ENCODE measurements around the gene MYO5C. TPM values are rescaled to one million over a fixed set of nuclear protein-coding genes. Genes with fewer than 3 reads are reported as not detected.

Gene MYO5C
- total RNA-seq, 2 experiments from 2014 or later: 1.6 to 1.9 TPM

- DNase-seq (no peak), ATAC-seq (ENCODE audit: low read depth) (no peak)
- no peaks in the 10 kb centered on the region for H3K27me3 Mint-ChIP-seq
- no peaks in the 10 kb centered on the region for H3K9me3 Mint-ChIP-seq
- no peak overlapping the region for H3K27ac Mint-ChIP-seq
- H3K4me3 Mint-ChIP-seq: no peak overlapping the region
- H3K4me1 Mint-ChIP-seq: peaks cover 10% of the 10 kb centered on the region
- POLR2A ChIA-PET: interaction anchor here (0.7 kb wide), 1 partner anchor 71 kb away, joined by 3 read pairs; no protein-coding TSS in a partner anchor
- H3K36me3 Mint-ChIP-seq: peaks cover 16% of the 10 kb centered on the region
Observed at GRCh38 chr15:52326756-52327155, 31.2 kb upstream of the MYO5C start.

GRCh38 chr15:52324109-52324508 is 28.5 kb upstream of the MYO5C start:
- no peak overlapping the region for H3K4me3 Mint-ChIP-seq
- no peaks in the 10 kb centered on the region for H3K27me3 Mint-ChIP-seq
- ATAC-seq (ENCODE audit: low read depth) (no peak), DNase-seq (no peak)
- POLR2A ChIA-PET: no interaction called here
- H3K4me1 Mint-ChIP-seq: peaks cover 3% of the 10 kb centered on the region
- H3K9me3 Mint-ChIP-seq: no peaks in the 10 kb centered on the region
- H3K27ac Mint-ChIP-seq: no peak overlapping the region
- peaks cover 26% of the 10 kb centered on the region for H3K36me3 Mint-ChIP-seq

- Mint-ChIP-seq H3K27me3 (no peaks in the 10 kb centered on the region), H3K27ac (no peak overlapping the region)
Observed at GRCh38 chr15:52318729-52319500, 23.3 kb upstream of the MYO5C start.

GRCh38 chr15:52317688-52318087 is 22.1 kb upstream of the MYO5C start:
- ATAC-seq (ENCODE audit: low read depth) (no peak), DNase-seq (no peak)
- no peaks in the 10 kb centered on the region for H3K27me3 Mint-ChIP-seq
- no peak overlapping the region for H3K4me3 Mint-ChIP-seq
- POLR2A ChIA-PET: no interaction called here
- no peaks in the 10 kb centered on the region for H3K9me3 Mint-ChIP-seq
- peaks cover 33% of the 10 kb centered on the region for H3K36me3 Mint-ChIP-seq
- no peaks in the 10 kb centered on the region for H3K4me1 Mint-ChIP-seq
- H3K27ac Mint-ChIP-seq: no peak overlapping the region

More at GRCh38 chr15:52318729-52319500, 23.3 kb upstream of the MYO5C start:
- Mint-ChIP-seq H3K36me3 (peaks cover 29% of the 10 kb centered on the region), H3K4me3 (no peak overlapping the region), H3K4me1 (no peaks in the 10 kb centered on the region), H3K9me3 (no peaks in the 10 kb centered on the region)
- DNase-seq (no peak), ATAC-seq (ENCODE audit: low read depth) (no peak)
- POLR2A ChIA-PET: interaction anchor here (0.7 kb wide), 1 partner anchor 23 kb away, joined by 7 read pairs; no protein-coding TSS in a partner anchor

GRCh38 chr15:52317022-52317421 is 21.4 kb upstream of the MYO5C start:
- Mint-ChIP-seq H3K9me3 (no peaks in the 10 kb centered on the region), H3K4me1 (no peaks in the 10 kb centered on the region), H3K4me3 (no peak overlapping the region), H3K36me3 (peaks cover 33% of the 10 kb centered on the region), H3K27ac (no peak overlapping the region), H3K27me3 (no peaks in the 10 kb centered on the region)
- POLR2A ChIA-PET: no interaction called here
- DNase-seq (no peak), ATAC-seq (ENCODE audit: low read depth) (no peak)

- H3K4me1 Mint-ChIP-seq: peaks cover 2% of the 10 kb centered on the region
- H3K36me3 Mint-ChIP-seq: peaks cover 12% of the 10 kb centered on the region
- no peak overlapping the region for H3K27ac Mint-ChIP-seq
- no peak overlapping the region for H3K4me3 Mint-ChIP-seq
- ATAC-seq (ENCODE audit: low read depth): no peak
- no peak for DNase-seq
- no peaks in the 10 kb centered on the region for H3K27me3 Mint-ChIP-seq
- H3K9me3 Mint-ChIP-seq: peaks cover 2% of the 10 kb centered on the region
- POLR2A ChIA-PET: no interaction called here
Observed at GRCh38 chr15:52309154-52309548, 13.5 kb upstream of the MYO5C start.

GRCh38 chr15:52308446-52309153 is 13.0 kb upstream of the MYO5C start:
- H3K27ac Mint-ChIP-seq: no peak overlapping the region

GRCh38 chr15:52307847-52308246 is 12.2 kb upstream of the MYO5C start:
- POLR2A ChIA-PET: no interaction called here
- Mint-ChIP-seq H3K4me3 (no peak overlapping the region), H3K36me3 (peaks cover 13% of the 10 kb centered on the region), H3K9me3 (peaks cover 2% of the 10 kb centered on the region), H3K27me3 (no peaks in the 10 kb centered on the region), H3K4me1 (peaks cover 8% of the 10 kb centered on the region), H3K27ac (no peak overlapping the region)
- DNase-seq: no peak
- no peak for ATAC-seq (ENCODE audit: low read depth)

More at GRCh38 chr15:52308446-52309153, 13.0 kb upstream of the MYO5C start:
- Mint-ChIP-seq H3K4me3 (no peak overlapping the region), H3K36me3 (peaks cover 16% of the 10 kb centered on the region), H3K9me3 (peaks cover 2% of the 10 kb centered on the region), H3K27me3 (no peaks in the 10 kb centered on the region), H3K4me1 (peaks cover 2% of the 10 kb centered on the region)
- DNase-seq: no peak
- no peak for ATAC-seq (ENCODE audit: low read depth)
- POLR2A ChIA-PET: no interaction called here

- Mint-ChIP-seq H3K4me3 (no peak overlapping the region), H3K4me1 (peaks cover 8% of the 10 kb centered on the region), H3K27me3 (peaks cover 2% of the 10 kb centered on the region), H3K27ac (no peak overlapping the region), H3K36me3 (peaks cover 13% of the 10 kb centered on the region), H3K9me3 (peaks cover 2% of the 10 kb centered on the region)
- no peak for DNase-seq
- POLR2A ChIA-PET: no interaction called here
- ATAC-seq (ENCODE audit: low read depth): no peak
Observed at GRCh38 chr15:52306270-52306669, 10.7 kb upstream of the MYO5C start.

- Mint-ChIP-seq H3K9me3 (peaks cover 2% of the 10 kb centered on the region), H3K4me1 (peaks cover 8% of the 10 kb centered on the region), H3K36me3 (peaks cover 13% of the 10 kb centered on the region), H3K27me3 (peaks cover 9% of the 10 kb centered on the region), H3K4me3 (peak overlapping the region; percentile 19), H3K27ac (no peak overlapping the region)
- POLR2A ChIA-PET: interaction anchor here (1.0 kb wide), 1 partner anchor 12 kb away, joined by 5 read pairs; no protein-coding TSS in a partner anchor
- no peak for DNase-seq
- ATAC-seq (ENCODE audit: low read depth): peak; percentile 58
Observed at GRCh38 chr15:52303093-52303772, 7.6 kb upstream of the MYO5C start.

GRCh38 chr15:52301265-52301847 is 5.8 kb upstream of the MYO5C start:
- no peak for ATAC-seq (ENCODE audit: low read depth)
- Mint-ChIP-seq H3K4me3 (no peak overlapping the region), H3K9me3 (peaks cover 2% of the 10 kb centered on the region), H3K36me3 (peaks cover 13% of the 10 kb centered on the region), H3K4me1 (peaks cover 8% of the 10 kb centered on the region), H3K27me3 (peaks cover 23% of the 10 kb centered on the region), H3K27ac (no peak overlapping the region)
- POLR2A ChIA-PET: no interaction called here
- no peak for DNase-seq

GRCh38 chr15:52294881-52295420 is 653 bp downstream of the MYO5C start:
- Mint-ChIP-seq H3K4me3 (peak overlapping the region; percentile 52), H3K27ac (no peak overlapping the region), H3K27me3 (peaks cover 56% of the 10 kb centered on the region), H3K4me1 (peaks cover 19% of the 10 kb centered on the region), H3K9me3 (no peaks in the 10 kb centered on the region), H3K36me3 (no peaks in the 10 kb centered on the region)
- ATAC-seq (ENCODE audit: low read depth) (peak; percentile 38), DNase-seq (no peak)
- POLR2A ChIA-PET: interaction anchor here (1.3 kb wide), 1 partner anchor 33 kb away, joined by 3 read pairs; no protein-coding TSS in a partner anchor

Data from activated naive CD8-positive, alpha-beta T cell treated with anti-CD3 and anti-CD28 coated beads, Interleukin-2, amount 10 ng/mL, durations not matched to agents 7 days and 5 days (primary cell).